ENCODE results near the gene IRS2.

The IRS2 gene

GRCh38 chr13:109730812-109731335, 55.5 kb downstream of the IRS2 start:
- TF ChIP-seq, protein P1, sequence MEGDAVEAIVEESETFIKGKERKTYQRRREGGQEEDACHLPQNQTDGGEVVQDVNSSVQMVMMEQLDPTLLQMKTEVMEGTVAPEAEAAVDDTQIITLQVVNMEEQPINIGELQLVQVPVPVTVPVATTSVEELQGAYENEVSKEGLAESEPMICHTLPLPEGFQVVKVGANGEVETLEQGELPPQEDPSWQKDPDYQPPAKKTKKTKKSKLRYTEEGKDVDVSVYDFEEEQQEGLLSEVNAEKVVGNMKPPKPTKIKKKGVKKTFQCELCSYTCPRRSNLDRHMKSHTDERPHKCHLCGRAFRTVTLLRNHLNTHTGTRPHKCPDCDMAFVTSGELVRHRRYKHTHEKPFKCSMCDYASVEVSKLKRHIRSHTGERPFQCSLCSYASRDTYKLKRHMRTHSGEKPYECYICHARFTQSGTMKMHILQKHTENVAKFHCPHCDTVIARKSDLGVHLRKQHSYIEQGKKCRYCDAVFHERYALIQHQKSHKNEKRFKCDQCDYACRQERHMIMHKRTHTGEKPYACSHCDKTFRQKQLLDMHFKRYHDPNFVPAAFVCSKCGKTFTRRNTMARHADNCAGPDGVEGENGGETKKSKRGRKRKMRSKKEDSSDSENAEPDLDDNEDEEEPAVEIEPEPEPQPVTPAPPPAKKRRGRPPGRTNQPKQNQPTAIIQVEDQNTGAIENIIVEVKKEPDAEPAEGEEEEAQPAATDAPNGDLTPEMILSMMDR (IDR thresholded peaks at IDR 0.05; ENCODE audit: insufficient read depth, low read length, poor library complexity, severe bottlenecking), result no peak
- TF ChIP-seq EZH2phosphoT487 (conservative IDR thresholded peaks at IDR 0.05; ENCODE audit: low read length), result no peak
- Histone ChIP-seq H3K4me2 (ENCODE audit: low read depth, low read length, poor library complexity, severe bottlenecking) (no peak overlapping the region), H3K9me2 (replicated peaks; ENCODE audit: insufficient read depth, low read length) (no peaks in the 10 kb centered on the region), H3F3A (ENCODE audit: insufficient read depth) (no peaks in the 10 kb centered on the region), H3K9me3 (ENCODE audit: insufficient read depth, low read length) (no peaks in the 10 kb centered on the region), H3K27me3 (ENCODE audit: low read length) (no peaks in the 10 kb centered on the region), H3K4me3 (ENCODE audit: insufficient read depth, low read length, poor library complexity, severe bottlenecking) (no peak overlapping the region), H3K79me2 (ENCODE audit: insufficient read depth, low read length) (no peaks in the 10 kb centered on the region), H3K36me3 (ENCODE audit: low read length) (no peaks in the 10 kb centered on the region), H2AFZ (ENCODE audit: low read depth, low read length, severe bottlenecking) (no peak overlapping the region), H3K9ac (ENCODE audit: low read length) (no peak overlapping the region), H3K27ac (ENCODE audit: low read depth, low read length) (no peak overlapping the region), H4K20me1 (ENCODE audit: low read depth, low read length) (no peaks in the 10 kb centered on the region)

GRCh38 chr13:109728791-109729731, 57.3 kb downstream of the IRS2 start:
- Histone ChIP-seq H3F3A (ENCODE audit: insufficient read depth) (no peaks in the 10 kb centered on the region), H3K27ac (ENCODE audit: low read depth, low read length) (no peak overlapping the region), H3K27me3 (ENCODE audit: low read length) (no peaks in the 10 kb centered on the region), H3K36me3 (ENCODE audit: low read length) (no peaks in the 10 kb centered on the region), H4K20me1 (ENCODE audit: low read depth, low read length) (no peaks in the 10 kb centered on the region), H3K9me3 (ENCODE audit: insufficient read depth, low read length) (no peaks in the 10 kb centered on the region), H3K4me3 (ENCODE audit: insufficient read depth, low read length, poor library complexity, severe bottlenecking) (no peak overlapping the region), H3K9me2 (replicated peaks; ENCODE audit: insufficient read depth, low read length) (no peaks in the 10 kb centered on the region), H3K4me2 (ENCODE audit: low read depth, low read length, poor library complexity, severe bottlenecking) (no peak overlapping the region), H3K79me2 (ENCODE audit: insufficient read depth, low read length) (no peaks in the 10 kb centered on the region), H3K9ac (ENCODE audit: low read length) (no peak overlapping the region), H2AFZ (ENCODE audit: low read depth, low read length, severe bottlenecking) (no peak overlapping the region)
- no peak for TF ChIP-seq EZH2phosphoT487 (conservative IDR thresholded peaks at IDR 0.05; ENCODE audit: low read length)
- TF ChIP-seq, protein P1 (IDR thresholded peaks at IDR 0.05; ENCODE audit: insufficient read depth, low read length, poor library complexity, severe bottlenecking), result no peak

DNA sequence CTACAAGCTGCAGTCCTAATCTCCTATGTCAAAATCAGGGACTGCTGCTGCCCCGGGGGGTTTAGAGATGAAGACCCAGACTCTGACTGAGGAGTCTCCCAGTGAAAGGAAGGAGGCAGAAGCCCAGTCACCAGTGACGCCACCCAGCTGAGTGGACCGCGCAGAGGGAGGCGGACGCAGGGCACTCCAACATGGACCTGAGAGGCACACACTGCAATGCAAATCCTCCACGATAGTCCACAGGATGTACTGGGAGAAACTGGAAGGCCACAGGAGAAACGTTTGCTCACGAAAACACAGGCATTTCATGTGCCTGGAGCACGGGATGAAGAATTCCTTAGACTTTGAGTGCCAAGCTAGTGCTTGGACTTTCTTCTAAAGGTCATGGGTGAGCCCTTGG, 58.3 kb downstream of the IRS2 start:
- no peak overlapping the region for H2AFZ ChIP-seq (ENCODE audit: low read depth, low read length, severe bottlenecking)
- H3K36me3 ChIP-seq (ENCODE audit: low read length), result no peaks in the 10 kb centered on the region
- no peaks in the 10 kb centered on the region for H3K9me3 ChIP-seq (ENCODE audit: insufficient read depth, low read length)
- no peaks in the 10 kb centered on the region for H4K20me1 ChIP-seq (ENCODE audit: low read depth, low read length)
- TF ChIP-seq EZH2phosphoT487 (conservative IDR thresholded peaks at IDR 0.05; ENCODE audit: low read length), result no peak
- TF ChIP-seq, protein P1 (IDR thresholded peaks at IDR 0.05; ENCODE audit: insufficient read depth, low read length, poor library complexity, severe bottlenecking), result no peak
- no peak overlapping the region for H3K4me3 ChIP-seq (ENCODE audit: insufficient read depth, low read length, poor library complexity, severe bottlenecking)
- no peak overlapping the region for H3K27ac ChIP-seq (ENCODE audit: low read depth, low read length)
- no peak overlapping the region for H3K4me2 ChIP-seq (ENCODE audit: low read depth, low read length, poor library complexity, severe bottlenecking)
- no peaks in the 10 kb centered on the region for H3K9me2 ChIP-seq (replicated peaks; ENCODE audit: insufficient read depth, low read length)
- H3K27me3 ChIP-seq (ENCODE audit: low read length), result no peaks in the 10 kb centered on the region
- H3K9ac ChIP-seq (ENCODE audit: low read length), result no peak overlapping the region
- H3F3A ChIP-seq (ENCODE audit: insufficient read depth), result no peaks in the 10 kb centered on the region
- H3K79me2 ChIP-seq (ENCODE audit: insufficient read depth, low read length), result no peaks in the 10 kb centered on the region
